Activated CD4-positive, alpha-beta T cell treated with anti-CD3 and anti-CD28 coated beads, Interleukin-2, Interleukin-6, amounts not matched to agents 100 ng/mL and 50 ng/mL, durations not matched to agents 16 hours and 8 hours (primary cell): ENCODE measurements around the gene SVBP.
A peak's percentile ranks its signal among the peaks of the same experiment; 100 is the strongest.

Experiments used
- DNase-seq: peaks from one replicate; pipeline ENCODE4 v3.0.0-alpha.2; 2020

The SVBP gene

DNA sequence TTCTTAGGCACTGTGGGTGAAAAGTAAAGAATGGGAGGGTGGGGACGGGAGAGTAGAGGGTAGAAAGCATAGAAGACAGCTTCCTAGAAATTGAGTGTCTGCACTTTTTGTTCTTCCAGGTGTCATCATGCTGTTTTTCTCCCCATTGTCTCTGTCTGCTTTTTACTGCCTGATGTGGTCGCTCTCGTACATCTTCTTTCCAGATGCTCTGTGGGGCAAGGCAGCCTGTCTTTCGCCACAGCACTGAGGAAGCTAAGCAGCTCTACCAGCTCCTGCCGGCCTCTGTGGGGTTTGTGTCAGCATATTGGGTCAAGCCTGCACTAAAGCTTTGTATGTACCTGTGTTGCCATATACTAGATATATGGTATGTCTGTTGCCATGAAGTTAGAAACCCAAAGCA, 19.2 kb downstream of the SVBP start:
- DNase-seq: no peak

GRCh38 chr1:42797414-42797813, 19.8 kb downstream of the SVBP start:
- DNase-seq: no peak

- DNase-seq: no peak
Measured at GRCh38 chr1:42793824-42794223, 23.4 kb downstream of the SVBP start.

GRCh38 chr1:42788021-42788420, 29.2 kb downstream of the SVBP start:
- no peak for DNase-seq

- DNase-seq: no peak
Measured at GRCh38 chr1:42786097-42786496, 31.1 kb downstream of the SVBP start.

DNA sequence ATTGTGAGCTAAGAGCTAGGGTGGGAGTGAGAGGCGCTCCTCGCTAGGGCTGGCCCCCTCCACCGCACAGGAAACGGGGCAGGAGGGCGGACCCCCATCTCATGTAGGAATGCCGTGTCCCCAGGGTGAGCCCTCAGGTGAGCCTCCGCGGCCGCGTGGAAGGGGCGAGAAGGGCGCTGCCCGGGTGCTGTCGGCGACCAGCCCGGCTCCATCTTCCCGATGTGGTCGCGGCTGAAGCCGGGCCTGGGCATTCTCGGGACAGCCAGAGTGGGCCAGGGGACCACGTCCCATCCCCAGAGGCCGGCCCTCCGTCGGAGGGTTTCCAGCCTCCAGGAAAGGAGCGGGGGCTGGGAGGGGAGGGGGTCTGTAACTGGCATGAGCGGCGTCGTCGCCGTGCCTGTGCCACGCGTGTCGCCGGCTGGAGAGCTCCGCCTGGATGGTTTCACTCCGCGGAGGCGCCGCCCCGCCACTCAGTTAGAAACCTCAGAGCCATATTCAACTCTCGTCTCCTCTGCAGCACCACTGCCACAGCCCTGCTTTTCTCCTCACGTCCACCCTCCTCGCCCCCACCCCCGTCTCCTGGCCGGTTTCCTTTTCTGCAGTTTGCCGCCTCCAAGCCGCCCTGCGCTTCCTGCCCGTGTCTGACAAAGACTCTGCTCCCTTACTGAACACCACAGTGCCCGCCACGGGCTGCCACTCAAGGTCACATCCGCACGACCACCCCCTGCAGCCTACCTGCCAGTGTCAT, 32.1 kb downstream of the SVBP start, which contains the start of gene TMEM269:
Gene TMEM269, plus strand, starts transcription at position 46 of the 748 bp plus-strand sequence. CDS start 4,903 bp downstream, outside the sequence.
- DNase-seq: peak; percentile 39

DNA sequence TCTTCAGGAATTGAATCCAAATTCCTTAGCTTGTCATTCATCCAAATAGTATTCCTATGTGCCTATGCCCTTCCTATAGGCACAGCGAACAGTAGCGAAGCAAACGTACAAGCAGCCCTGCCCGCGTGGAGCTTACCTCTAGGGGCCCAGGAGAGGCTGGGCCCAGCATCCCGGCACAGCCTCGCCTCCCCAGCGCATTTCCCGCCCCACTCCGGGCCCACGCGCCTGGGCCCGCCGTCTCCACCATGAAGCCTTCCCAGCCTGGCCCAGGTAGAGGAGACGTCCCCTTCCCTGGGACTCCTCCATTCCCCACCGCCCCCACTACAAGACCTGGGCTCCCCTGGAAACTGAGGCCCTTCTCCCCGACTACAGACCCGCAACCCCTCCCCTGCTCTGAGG, 32.7 kb downstream of the SVBP start:
- no peak for DNase-seq

- no peak for DNase-seq
Measured at GRCh38 chr1:42783092-42783491, 34.1 kb downstream of the SVBP start.

- no peak for DNase-seq
Measured at GRCh38 chr1:42780176-42780575, 37.0 kb downstream of the SVBP start.

GRCh38 chr1:42779725-42780124, 37.5 kb downstream of the SVBP start:
- peak; percentile 28 for DNase-seq

DNA sequence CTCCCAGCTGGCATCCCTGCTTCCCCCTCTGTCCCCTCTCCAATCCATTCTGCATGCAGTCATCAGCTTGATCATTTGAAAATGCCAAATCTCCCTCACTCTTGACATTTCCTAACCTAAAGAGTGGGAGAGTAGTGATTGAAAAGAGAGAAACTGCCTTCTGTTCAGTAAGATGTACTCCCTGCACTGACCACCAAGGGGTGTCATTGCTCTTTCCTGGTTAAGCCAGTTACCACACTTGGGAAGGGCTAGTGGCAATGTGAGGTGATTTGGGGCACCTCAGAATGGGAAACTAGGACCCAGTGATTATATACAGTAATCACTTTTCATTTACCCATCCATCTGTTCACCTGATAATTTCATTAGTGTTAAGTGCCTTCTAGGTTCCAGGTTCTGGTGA, 39.3 kb downstream of the SVBP start:
- DNase-seq: peak; percentile 48

DNA sequence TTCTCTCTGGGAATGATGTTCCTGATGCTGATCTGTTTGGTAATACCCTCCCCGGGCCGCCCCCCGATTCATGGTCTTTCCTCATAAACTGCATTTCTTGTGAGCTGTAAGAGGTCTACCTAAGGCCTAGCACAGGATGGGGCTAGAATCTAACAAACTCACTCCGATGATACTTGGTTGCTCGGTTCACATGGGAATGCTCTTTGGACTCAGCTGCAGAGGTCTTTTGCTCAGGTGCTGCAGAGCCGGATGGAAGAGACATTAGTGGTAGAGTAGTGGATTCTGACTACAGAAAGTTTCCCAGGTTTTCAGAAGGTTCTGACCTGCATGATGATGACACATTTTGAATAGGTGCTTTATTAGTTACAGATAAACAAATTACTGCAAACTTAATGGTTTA, 40.7 kb downstream of the SVBP start:
- no peak for DNase-seq

DNA sequence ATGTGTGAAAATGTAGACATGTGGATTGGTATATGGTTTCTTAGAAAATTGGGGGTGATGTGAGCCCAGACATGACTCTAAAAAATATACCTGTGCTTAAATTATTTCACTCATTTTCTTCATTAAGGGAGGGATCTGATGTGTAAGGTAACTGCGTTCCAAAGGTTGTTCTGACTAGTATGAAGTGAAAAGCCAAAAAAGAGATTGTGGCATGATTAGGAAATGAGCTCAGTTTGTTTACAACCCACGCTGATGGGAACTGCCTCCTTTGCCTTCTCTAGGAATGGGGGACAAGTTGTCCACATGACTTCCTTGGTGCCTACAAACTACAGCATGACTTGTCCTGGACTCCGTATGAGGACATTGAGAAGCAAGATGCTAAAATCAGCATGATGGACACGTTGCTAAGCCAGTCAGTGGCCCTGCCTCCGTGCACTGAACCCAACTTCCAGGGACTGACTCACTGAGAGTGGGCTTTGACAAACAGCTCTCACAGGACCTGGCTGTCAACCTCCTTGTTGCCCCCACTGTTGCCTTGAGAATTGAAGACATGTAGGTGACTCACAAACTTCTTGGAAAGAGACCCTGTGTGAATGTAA, 42.2 kb downstream of the SVBP start:
- no peak for DNase-seq

- peak; percentile 14 for DNase-seq
Measured at GRCh38 chr1:42773420-42773819, 43.8 kb downstream of the SVBP start.

DNA sequence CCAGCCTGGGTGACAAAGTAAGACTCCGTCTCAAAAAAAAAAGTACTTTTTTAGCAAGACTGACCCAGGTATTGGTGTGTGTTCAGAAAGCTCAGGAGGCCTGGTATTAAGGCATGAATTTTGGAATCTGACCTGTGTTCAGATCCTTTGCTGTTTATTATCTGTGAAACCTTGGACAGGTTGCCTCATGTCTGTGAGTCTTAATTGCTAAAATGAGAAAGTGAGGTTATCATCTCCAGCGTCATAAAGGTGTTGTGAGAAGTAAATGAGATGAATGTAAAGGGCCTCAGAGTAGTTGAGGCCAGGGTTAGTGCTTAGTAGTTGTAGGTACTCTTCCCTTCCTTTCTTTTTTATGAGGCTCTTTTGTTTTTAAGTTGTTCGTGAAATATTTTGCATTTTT, 47.4 kb downstream of the SVBP start:
- DNase-seq: no peak

- DNase-seq: no peak
Measured at GRCh38 chr1:42768172-42768571, 49.0 kb downstream of the SVBP start.

GRCh38 chr1:42767510-42768000, 49.6 kb downstream of the SVBP start:
- peak; percentile 34 for DNase-seq

- DNase-seq: peak; percentile 100
Measured at GRCh38 chr1:42766741-42767509, 50.3 kb downstream of the SVBP start, which contains the start of the genes C1orf50 and P3H1. C1orf50 (plus strand) TSS chr1:42767249; CDS start chr1:42767312, 63 bp downstream. P3H1 (minus strand) TSS chr1:42767028; CDS start chr1:42766971, 57 bp downstream.

GRCh38 chr1:42765832-42766740, 51.1 kb downstream of the SVBP start:
- peak; percentile 43 for DNase-seq

- DNase-seq: no peak
Measured at GRCh38 chr1:42765269-42765668, 51.9 kb downstream of the SVBP start.

DNA sequence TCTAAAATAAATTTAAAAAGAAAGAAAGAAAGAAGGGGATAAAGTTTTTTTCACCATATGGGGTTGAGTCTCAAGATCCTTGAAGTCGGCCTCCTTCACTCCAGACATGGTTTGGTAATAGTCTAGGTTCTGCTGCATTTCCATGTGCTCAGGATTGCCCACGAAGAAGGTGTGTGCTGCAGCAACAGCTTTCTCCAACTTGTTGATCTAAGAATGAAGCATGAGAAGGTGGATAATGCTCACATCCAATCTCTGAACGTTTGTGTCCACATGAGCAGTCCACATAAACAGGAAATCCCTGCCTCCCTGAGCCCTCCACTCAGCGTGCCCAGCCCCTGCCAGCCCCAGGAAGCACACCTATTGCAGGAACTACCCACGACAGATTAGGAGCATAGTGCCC, 54.9 kb downstream of the SVBP start:
- no peak for DNase-seq

DNA sequence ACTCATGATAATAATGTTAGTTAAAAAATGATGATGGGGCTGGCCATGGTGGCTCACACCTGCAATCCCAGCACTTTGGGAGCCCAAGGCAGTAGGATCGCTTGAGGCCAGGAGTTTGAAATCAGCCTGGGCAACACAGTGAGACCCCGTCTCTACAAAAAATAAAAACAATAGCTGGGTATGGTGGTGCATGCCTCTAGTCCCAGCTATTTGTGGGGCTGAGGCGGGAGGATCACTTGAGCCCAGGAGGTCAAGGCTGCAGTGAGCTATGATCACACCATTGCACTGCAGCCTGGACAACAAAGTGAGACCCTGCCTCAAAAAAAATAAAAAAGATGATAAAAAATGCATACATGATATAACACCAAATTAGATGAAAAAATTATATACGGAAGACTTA, 55.6 kb downstream of the SVBP start:
- no peak for DNase-seq
